K562 (cell line): Measurements from ENCODE around the gene JAKMIP1. TPM values are rescaled to one million over a fixed set of nuclear protein-coding genes. Genes with fewer than 3 reads are reported as not detected.

ENCODE experiments used
- ATAC-seq: fragments of 200-7000 bp; cut with Tn5 transposase; 3 replicates; pipeline ENCODE4 v1.9.1; 2020; ENCODE audit warnings: moderate library complexity
- BruUV-seq: library from RNA; stranded (reverse); fragments of 400-500 nt; replicated peaks from 2 replicates; lab custom pipeline; 2021; lab: Mats Ljungman, UMichigan
- CTCF ChIA-PET: fragments of 300-600 bp; formaldehyde crosslinking; extraction: SDS; loops from one replicate; lab custom pipeline; 2021; ENCODE audit warnings: low intra/inter-chr PET ratio; lab: Yijun Ruan, JAX
- POLR2A ChIA-PET: fragments of 300-600, 350-650 bp; sonication (Branson Sonifier 250); formaldehyde crosslinking; extraction: SDS; loops from one replicate; lab custom pipeline; 2021; ENCODE audit warnings: antibody characterized with exemption, inconsistent platforms; lab: Yijun Ruan, JAX
- DNase-seq, 4 experiments: peaks; one replicate each; pipeline versions ENCODE4 v3.0.0 to v3.0.0-alpha.2; 2011 to 2018; ENCODE audit warnings: low spot score in 3 of 4, mixed read lengths in 3 of 4; ENCODE audit errors: extremely low read depth in 1 of 4
- FAIRE-seq: peaks from 2 replicates; lab custom pipeline; 2011; peaks lifted over from hg19 to GRCh38; lab: Jason Lieb, UNC
- H2AFZ ChIP-seq: 2 replicates; pipeline ENCODE4 v1.6.0; 2011; ENCODE audit warnings: low read depth, low read length, control low read depth, inconsistent platforms
- H3K27ac ChIP-seq: fragments of 200-600 bp; 3 replicates; pipeline ENCODE4 v1.8.0; 2011; ENCODE audit warnings: low read depth, mild to moderate bottlenecking, control low read depth, inconsistent platforms, low read length, moderate library complexity, mixed read lengths; ENCODE audit errors: extremely low read depth
- H3K27me3 ChIP-seq, 2 experiments: fragments of 300-600 bp in 1 of 2; 2 replicates in 1 of 2; 3 replicates in 1 of 2; pipeline versions ENCODE4 v1.6.0 to v1.8.0; 2011; ENCODE audit warnings: inconsistent platforms in 2 of 2, low read length in 2 of 2, mild to moderate bottlenecking in 1 of 2, mixed read lengths in 1 of 2, moderate library complexity in 1 of 2; ENCODE audit not compliant: control insufficient read depth in 2 of 2, insufficient read depth in 2 of 2
- H3K36me3 ChIP-seq: fragments of 300-600 bp; 3 replicates; pipeline ENCODE4 v1.8.0; 2011; ENCODE audit warnings: mild to moderate bottlenecking, low read length, inconsistent platforms; ENCODE audit not compliant: control insufficient read depth, insufficient read depth
- H3K4me1 ChIP-seq, 2 experiments: fragments of 200-600 bp in 1 of 2; replicated peaks in 1 of 2; 2 replicates in 1 of 2; 3 replicates in 1 of 2; pipeline versions ENCODE4 v1.5.1 to v1.8.0; 2011; ENCODE audit warnings: inconsistent platforms in 2 of 2, low read length in 2 of 2, mild to moderate bottlenecking in 1 of 2, mixed read lengths in 1 of 2, moderate library complexity in 1 of 2; ENCODE audit not compliant: control insufficient read depth in 2 of 2, insufficient read depth in 2 of 2
- H3K4me2 ChIP-seq: 2 replicates; pipeline ENCODE4 v1.6.1; 2011; ENCODE audit warnings: low read length, control low read depth, inconsistent platforms, mixed read lengths; ENCODE audit not compliant: insufficient read depth
- H3K4me3 ChIP-seq: fragments of 200-600 bp; sonication (generic), shearing (Covaris generic); 2 replicates; pipeline ENCODE4 v1.5.1; 2016; ENCODE audit warnings: control low read depth, inconsistent platforms
- H3K79me2 ChIP-seq: fragments of 200-600 bp; 3 replicates; pipeline ENCODE4 v1.8.0; 2011; ENCODE audit warnings: low read length, inconsistent platforms; ENCODE audit not compliant: control insufficient read depth, insufficient read depth
- H3K9ac ChIP-seq, 2 experiments: 2 replicates each; pipeline versions ENCODE4 v1.6.0 to v1.6.1; 2011; ENCODE audit warnings: low read depth in 2 of 2, low read length in 2 of 2, control low read depth in 1 of 2, inconsistent platforms in 1 of 2, mild to moderate bottlenecking in 1 of 2, mixed read lengths in 1 of 2; ENCODE audit not compliant: insufficient read depth in 1 of 2
- H3K9me1 ChIP-seq: one replicate; pipeline ENCODE4 v1.6.0; 2011; ENCODE audit warnings: inconsistent platforms, mild to moderate bottlenecking, low read length, moderate library complexity; ENCODE audit not compliant: control insufficient read depth, insufficient read depth
- H3K9me3 ChIP-seq: replicated peaks from 2 replicates; pipeline ENCODE4 v1.5.1; 2011; ENCODE audit warnings: low read depth, low read length, inconsistent platforms; ENCODE audit not compliant: control insufficient read depth, insufficient read depth
- H4K20me1 ChIP-seq: replicated peaks from 2 replicates; pipeline ENCODE4 v1.6.1; 2011; ENCODE audit warnings: low read length, inconsistent platforms, mixed read lengths; ENCODE audit not compliant: control insufficient read depth, insufficient read depth
- ARNT ChIP-seq, 2 experiments: fragments of 450-650 bp; IDR thresholded peaks; 2 replicates each; pipeline ENCODE4 v1.6.1; 2016; ENCODE audit warnings: mild to moderate bottlenecking in 1 of 2
- CCAR2 ChIP-seq: fragments of 200-400 bp; formaldehyde crosslinking; IDR thresholded peaks from 2 replicates; pipeline ENCODE4 v1.6.1; 2017; ENCODE audit warnings: mild to moderate bottlenecking, low read depth, low read length
- HLTF ChIP-seq: fragments of 450-650 bp; IDR thresholded peaks from 2 replicates; pipeline ENCODE4 v1.6.1; 2016
- MTF1 ChIP-seq: fragments of 250-450 bp; sonication (Bioruptor Pico); IDR thresholded peaks from 2 replicates; pipeline ENCODE4 v1.9.0; 2021; ENCODE audit warnings: moderate library complexity, mild to moderate bottlenecking, inconsistent platforms, borderline replicate concordance
- NFIC ChIP-seq: fragments of 450-650 bp; IDR thresholded peaks from 2 replicates; pipeline ENCODE4 v1.6.1; 2017; ENCODE audit warnings: mild to moderate bottlenecking, inconsistent platforms
- PTTG1 ChIP-seq: fragments of 450-650 bp; IDR thresholded peaks from 2 replicates; pipeline ENCODE4 v1.6.1; 2016; ENCODE audit warnings: low read depth, mild to moderate bottlenecking, missing genetic modification characterization, missing compliant biosample characterization
- SOX6 ChIP-seq: fragments of 450-650 bp; IDR thresholded peaks from 2 replicates; pipeline ENCODE4 v1.6.1; 2014; ENCODE audit warnings: mild to moderate bottlenecking
- ZNF184 ChIP-seq: sonication (generic); formaldehyde crosslinking; IDR thresholded peaks from 2 replicates; pipeline ENCODE4 v1.5.0; 2020; ENCODE audit warnings: missing genetic modification reagents
- WGBS: fragments of 100-300 bp; shearing (Covaris generic); methylation state at CpG from one replicate; pipeline ENCODE4 v1.1.6; 2016; ENCODE audit warnings: low coverage, mixed read lengths; ENCODE audit not compliant: insufficient coverage; ENCODE audit errors: missing lambda C conversion rate; 5-methylcytosine and 5-hydroxymethylcytosine counted together
- in situ Hi-C: fragments of 300-500 bp; cut with MboI; formaldehyde crosslinking; loops from 4 replicates; pipeline ENCODE4 v1.15.0; 2018; ENCODE audit warnings: inconsistent platforms, mixed read lengths
- intact Hi-C: fragments of 100-400 bp; cut with micrococcal nuclease; formaldehyde crosslinking; loops from 2 replicates; pipeline ENCODE4 v1.14.2; 2022
- polyA plus RNA-seq, 8 experiments: library from polyadenylated mRNA; depleted of rRNA in 4 of 8; stranded (reverse) in 5 of 8; unstranded in 3 of 8; fragments of >200 nt; fragmentation: Nextera tagmentation in 2 of 8; fragmentation: Illumina TruSeq in 1 of 8; extraction: Ambion mirVana in 2 of 8; extraction: Trizol in 1 of 8; gene quantifications; 2 replicates each; pipeline versions ENCODE4 v1.2.1 to v1.2.3, GENCODE V29; 2011 to 2014; ENCODE audit warnings: inconsistent platforms in 1 of 8, missing spikeins in 1 of 8
- total RNA-seq, 7 experiments: library from RNA; depleted of rRNA in 6 of 7; stranded (reverse); fragments of >200 nt in 6 of 7; fragmentation: Illumina TruSeq in 2 of 7; extraction: Trizol in 2 of 7; gene quantifications; 2 replicates each; pipeline versions ENCODE4 v1.2.1 to v1.2.3, GENCODE V29; 2011 to 2021; ENCODE audit warnings: low replicate concordance in 1 of 7

The JAKMIP1 gene
- total and polyA plus RNA-seq, 9 of the 15 experiments (the other 6 are each of a cell fraction or from before 2014, with no cell fraction given): not detected

- H3K27ac ChIP-seq: no peak overlapping the region
- ATAC-seq (no peak), FAIRE-seq (no peak), DNase-seq (no peak)
- no peak overlapping the region for H3K4me2 ChIP-seq
- intact Hi-C loops: no loop called here
- BruUV-seq: no TSS peak
- in situ Hi-C loops: no loop called here
- no peak overlapping the region for H3K9ac ChIP-seq
- H3K9me3 ChIP-seq: no peaks in the 10 kb centered on the region
- TF ChIP-seq CCAR2: no peak
- TF ChIP-seq HLTF: no peak
- no peak for TF ChIP-seq SOX6
- H3K36me3 ChIP-seq: no peaks in the 10 kb centered on the region
- H3K27me3 ChIP-seq: peaks cover 4 to 37% of the 10 kb centered on the region in 2 experiments; a peak in 3 of 5 replicates
- no peaks in the 10 kb centered on the region for H3K9me1 ChIP-seq
- H4K20me1 ChIP-seq: no peaks in the 10 kb centered on the region
- H3K79me2 ChIP-seq: no peaks in the 10 kb centered on the region
- no peak overlapping the region for H2AFZ ChIP-seq
- CTCF ChIA-PET: no interaction called here
- POLR2A ChIA-PET: no interaction called here
- H3K4me3 ChIP-seq: no peak overlapping the region
- 0% methylated on average over 12 of the region's 12 CpGs for WGBS
- no peaks in the 10 kb centered on the region for H3K4me1 ChIP-seq
Observed at GRCh38 chr4:6121941-6122340, 78.4 kb downstream of the JAKMIP1 start.

- Histone ChIP-seq H4K20me1 (0 out of 2 replicates have a peak, but pooled peaks cover 2% of the 10 kb centered on the region), H3K9me1 (no peaks in the 10 kb centered on the region), H3K27ac (no peak overlapping the region), H3K4me1 (no peaks in the 10 kb centered on the region), H3K4me3 (no peak overlapping the region), H3K9ac (no peak overlapping the region), H2AFZ (no peak overlapping the region), H3K4me2 (no peak overlapping the region), H3K79me2 (no peaks in the 10 kb centered on the region), H3K36me3 (no peaks in the 10 kb centered on the region), H3K9me3 (no peaks in the 10 kb centered on the region), H3K27me3 (peaks cover 4 to 43% of the 10 kb centered on the region in 2 experiments; a peak in 3 of 5 replicates)
- POLR2A ChIA-PET: no interaction called here
- intact Hi-C loops (no loop called here), in situ Hi-C loops (no loop called here)
- no peak for ATAC-seq
- TF ChIP-seq PTTG1 (tag): no peak
- no peak for TF ChIP-seq ZNF184 (CRISPR knock-in tag)
- no peak for TF ChIP-seq NFIC
- no peak for TF ChIP-seq MTF1
- no peak for TF ChIP-seq ARNT (IDR thresholded peaks at IDR 0.05)
- 1% methylated on average over 18 of the region's 18 CpGs for WGBS
- CTCF ChIA-PET: no interaction called here
- no TSS peak for BruUV-seq
- FAIRE-seq: no peak
- DNase-seq: no peak
Observed at GRCh38 chr4:6121276-6121850, 79.0 kb downstream of the JAKMIP1 start.
